Stimulated activated CD4-positive, alpha-beta T cell treated with anti-CD3 and anti-CD28 coated beads, Interleukin-4, amount 100 ng/mL, for 1 hour (primary cell): Measurements from ENCODE around the gene MARCHF3.
"Not testable (repeated sequence)": the region's sequence is repeated elsewhere in the genome, so short reads cannot be mapped to it uniquely, and the experiment has no call there.

Source experiments
- DNase-seq: peaks from one replicate; pipeline ENCODE4 v3.0.0-alpha.2; 2020

Gene MARCHF3

DNA sequence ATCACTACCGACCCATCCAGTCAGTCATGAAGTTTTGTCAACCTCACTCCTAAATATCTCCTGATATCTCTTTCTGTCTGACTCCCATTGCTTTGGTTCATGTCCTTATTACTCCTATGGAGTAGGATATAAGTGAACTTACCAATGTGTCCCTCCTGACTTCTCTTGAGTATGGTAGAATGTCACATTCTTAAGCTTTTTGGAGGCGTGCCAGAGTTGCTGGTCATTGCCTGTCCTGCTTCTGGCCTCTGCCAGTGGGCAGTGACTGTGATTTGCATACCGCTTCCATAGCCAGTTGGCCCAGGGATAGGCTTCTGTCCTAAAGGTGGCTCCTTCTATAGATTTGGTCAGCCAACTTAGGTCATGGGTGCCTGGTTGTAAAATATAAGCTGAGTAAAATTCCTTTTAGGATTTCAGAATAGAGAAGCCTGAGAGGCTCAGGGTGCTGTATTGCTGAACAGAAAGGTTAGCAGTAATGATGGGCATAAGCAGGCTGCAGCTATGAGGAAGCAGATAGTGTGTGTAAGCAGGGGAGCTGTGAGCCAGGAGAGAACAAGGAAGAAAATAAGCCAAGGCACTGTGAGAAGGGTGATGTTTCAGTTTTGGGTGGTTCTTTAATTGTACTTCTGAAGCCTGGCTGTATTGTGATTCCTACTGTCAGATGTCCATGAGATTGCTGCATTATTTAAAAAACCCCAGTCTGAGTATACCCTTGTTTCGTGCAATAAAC is 16.1 kb upstream of the MARCHF3 start:
- no peak for DNase-seq

DNA sequence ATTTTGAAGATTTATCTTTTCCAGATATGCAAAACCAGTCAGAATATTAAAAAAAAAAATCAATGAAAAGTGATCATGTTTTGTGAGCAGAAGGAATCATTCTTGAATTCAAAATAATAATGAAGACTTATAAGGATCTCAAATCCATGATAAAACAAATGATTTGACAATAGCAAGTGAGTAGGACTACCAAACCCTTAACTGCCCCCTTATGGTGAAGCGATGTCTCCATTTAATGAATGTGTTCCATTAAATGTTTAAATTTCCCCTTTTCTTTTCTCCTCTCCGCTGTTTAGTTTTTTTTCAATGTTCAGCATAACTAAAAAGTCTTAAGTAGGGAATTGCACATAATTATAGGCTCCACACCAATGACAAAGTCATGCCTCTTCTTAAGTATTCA is 12.2 kb upstream of the MARCHF3 start:
- no peak for DNase-seq

DNA sequence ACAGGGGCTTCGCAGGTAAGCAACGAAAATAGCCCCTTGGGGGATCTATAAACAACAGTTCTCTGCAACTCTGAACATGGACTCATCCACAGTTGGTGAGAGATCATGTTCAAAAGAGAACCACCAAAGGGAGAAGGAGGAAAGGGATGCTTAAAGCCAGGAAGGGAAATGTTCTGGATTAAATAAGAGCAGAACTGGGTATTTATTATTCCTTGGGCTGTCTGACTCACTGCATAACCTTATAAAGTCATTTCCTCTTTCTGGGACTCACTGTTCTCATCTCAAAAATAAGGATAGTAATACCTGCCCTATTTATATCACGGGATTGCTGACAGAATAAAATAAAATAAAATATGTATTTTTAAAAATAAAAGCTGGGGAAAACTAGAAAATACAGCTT is 11.2 kb upstream of the MARCHF3 start:
- DNase-seq: no peak

DNA sequence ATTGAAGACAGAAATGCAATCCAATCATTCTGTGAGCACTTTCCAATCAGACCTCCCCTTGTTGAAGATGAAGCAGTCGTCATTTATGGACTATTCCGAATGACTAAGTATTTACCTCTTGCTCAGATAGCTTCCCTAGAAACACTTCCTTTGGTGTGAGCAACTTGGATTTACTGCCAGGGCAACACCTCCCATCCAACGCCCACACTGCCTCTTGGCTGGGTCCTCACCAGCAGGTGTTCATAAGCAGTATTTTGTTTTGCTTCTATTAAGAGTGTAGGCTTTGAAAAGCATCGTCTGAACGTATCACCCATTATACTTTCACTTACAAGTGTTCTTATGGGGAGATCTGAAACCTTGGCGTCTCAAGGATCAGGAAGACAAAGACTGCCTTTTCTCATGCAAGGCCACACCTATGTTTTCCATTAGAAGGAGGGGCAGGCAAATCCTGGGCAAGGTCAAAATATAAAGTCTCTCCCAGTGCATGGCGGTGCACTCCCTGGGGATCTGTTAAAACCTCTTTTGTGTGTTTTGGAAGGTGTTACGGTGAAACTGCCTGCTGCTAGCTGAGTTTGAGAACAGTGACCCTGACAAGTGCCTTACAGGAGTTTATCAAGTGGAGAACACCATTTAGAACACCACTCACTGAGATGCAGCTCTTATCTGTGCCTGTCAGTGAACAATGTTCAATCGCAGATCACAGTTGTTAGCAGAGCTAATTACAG is 10.6 kb upstream of the MARCHF3 start:
- DNase-seq: no peak

DNA sequence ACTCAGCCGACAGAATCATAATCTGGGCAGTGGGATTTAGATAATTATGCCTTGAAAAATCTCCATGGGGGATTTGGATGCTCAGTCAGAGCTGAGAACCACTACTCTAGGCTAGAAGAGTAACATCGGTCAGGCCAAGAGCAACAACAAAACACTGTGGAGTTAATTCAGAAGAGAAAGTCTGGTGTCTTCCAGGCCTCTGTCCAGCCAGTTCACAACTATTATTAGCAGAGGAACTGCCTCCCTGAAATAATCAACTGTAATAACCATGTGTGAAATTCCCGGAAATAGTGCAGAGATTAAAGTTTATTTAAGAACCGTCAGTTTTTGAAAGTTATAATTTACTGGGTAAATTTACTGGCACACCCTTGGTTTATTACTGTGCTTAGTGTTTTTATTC is 8.2 kb upstream of the MARCHF3 start:
- DNase-seq: no peak

DNA sequence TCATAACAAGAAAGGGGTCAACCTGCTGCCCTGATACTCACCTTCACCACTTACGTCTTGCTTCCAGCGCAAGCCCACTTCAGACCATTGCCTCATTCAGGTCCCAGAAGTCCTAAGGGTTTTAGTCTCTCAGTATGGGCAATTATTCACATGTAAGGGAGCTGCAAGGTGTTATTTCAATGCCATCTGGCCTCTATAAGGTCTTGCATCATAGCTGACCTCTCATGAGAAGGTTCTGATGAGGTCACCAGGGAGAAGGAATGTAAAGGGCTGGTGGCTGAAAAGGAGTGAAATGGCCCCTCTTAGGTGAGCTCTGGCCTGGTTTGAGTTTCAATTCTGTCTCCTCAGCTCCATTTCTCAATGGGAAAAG is 1.5 kb upstream of the MARCHF3 start:
- DNase-seq: no peak

DNA sequence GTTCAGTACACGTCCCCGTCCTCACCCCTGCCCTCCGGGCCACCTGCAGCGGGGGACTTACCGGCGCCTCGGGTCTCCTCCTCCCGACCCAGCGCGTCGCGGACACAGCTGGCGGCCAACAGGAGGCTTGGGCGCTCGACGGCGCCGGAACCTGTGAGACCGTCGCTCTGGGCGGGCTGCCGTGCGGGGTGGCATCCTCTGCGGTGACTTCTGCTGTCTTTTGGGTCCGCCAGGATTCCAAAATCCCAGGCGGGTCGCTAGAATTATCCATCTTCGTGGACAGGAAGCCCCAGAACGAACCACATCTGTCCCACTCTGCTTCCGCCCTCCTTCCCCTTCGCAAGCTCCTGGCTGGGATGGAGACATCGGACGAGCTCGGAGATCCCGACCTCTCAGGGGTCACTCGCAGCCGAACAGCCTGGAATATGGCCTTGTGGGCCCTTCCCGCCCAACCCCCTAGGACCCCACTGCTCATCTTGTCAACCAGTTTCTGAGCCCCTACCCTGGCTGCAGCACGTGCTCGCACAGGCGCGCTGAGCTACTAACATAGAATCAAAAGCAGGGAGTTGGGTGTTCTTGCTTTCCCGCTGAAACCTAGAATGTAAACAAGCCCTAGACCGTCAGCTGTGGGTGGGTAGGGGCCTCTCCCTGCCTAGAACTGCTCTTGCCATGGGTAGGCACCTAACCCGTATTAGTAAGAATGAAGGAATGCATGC is 947 bp upstream of the MARCHF3 start:
- peak; percentile 2 for DNase-seq

DNA sequence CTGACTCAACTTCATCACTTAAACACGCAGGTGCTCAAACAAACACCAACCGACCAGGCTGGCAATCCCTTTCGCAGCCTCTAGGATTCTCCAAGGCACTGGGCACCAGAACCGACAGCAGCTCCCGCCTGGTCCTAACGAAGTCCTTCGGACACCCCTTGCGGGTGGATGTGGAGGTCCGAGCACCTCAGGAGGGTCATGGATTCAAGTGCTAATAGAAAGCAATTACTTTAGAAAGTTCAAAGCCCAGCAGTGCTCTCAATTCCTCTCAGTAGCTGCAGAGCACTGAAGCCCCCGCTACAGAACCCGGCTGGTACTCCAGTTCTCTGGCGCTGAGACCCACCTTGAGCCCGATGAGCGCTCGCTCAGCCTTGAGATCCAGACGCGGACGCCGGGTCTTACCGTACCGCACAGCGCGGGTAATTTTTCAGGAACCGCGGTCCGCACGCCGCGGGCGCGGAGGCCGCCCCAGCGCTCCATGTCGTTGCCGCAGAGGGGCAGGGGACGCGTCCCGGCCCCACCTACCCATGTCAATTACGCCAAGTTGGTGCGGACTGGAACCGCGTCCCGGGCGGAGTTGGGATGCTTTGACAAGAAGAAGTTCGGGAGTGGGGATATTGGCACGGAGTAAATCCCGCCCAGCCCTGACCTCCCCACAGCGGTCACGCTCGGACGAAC is 638 bp downstream of the MARCHF3 start:
- DNase-seq: peak; percentile 50

DNA sequence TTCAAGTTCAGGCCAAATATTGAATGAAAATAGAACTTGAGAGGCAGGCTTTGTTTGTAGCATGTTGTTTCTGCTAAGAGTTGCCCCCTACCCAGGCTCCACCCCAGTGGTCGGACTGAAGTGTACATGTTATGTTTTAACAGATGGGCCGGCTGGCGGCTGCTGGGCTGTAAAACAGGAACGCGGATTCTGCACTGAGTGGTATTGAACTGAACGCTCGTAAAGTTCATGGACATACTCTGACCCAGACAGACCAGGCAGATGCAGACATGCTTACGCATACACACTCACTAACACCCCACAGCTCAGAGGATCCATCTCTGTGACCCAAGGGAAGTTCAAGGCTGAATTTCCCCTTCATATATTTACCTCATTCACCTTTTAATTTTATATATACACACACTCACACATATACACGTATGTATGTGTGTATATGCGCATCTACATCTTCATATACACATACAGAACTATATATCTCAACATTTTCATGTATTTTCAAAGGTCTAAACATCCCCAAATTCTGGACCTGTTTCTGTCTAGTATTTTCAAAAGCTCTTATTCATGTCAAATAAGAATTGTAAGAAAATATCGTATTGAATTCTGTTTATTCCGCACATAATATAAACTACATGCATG is 1.4 kb downstream of the MARCHF3 start:
- DNase-seq: no peak

DNA sequence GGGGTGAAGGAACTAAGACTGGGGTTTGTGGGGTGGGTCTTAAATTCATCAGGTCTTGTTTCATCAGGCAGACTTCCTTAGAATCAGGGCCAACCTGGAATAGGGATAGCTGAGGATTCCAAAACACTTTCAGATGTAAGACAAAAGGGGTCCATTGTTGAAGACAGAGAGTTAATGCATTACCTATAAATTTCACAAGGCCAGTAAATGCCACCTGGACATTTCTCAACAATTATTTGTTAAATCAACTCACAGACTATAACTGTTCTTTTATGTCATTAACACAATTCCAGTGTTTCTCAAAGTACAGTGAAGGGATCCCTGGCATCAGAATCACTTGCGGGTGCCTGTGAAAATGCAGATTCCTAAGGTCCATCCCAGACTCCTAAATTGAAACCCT is 2.8 kb downstream of the MARCHF3 start:
- DNase-seq: no peak

DNA sequence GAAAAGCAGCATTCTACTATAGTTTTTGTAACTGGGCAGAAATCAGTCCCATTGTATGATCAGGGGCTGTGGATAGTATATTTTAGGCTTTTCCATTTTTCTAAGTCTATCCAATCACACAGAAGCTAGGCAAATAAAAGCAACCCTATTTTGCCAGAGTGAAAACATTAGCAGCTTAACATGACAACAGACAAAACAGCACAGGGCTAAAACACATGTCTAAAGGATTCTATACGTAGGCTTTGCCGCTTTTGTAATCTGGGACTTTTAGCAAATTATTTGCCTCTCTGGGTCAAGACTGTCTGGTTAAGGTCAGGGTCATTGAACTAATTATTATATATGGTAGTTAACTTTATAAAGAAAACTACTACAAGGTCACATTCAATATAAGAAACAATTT is 4.2 kb downstream of the MARCHF3 start:
- no peak for DNase-seq

DNA sequence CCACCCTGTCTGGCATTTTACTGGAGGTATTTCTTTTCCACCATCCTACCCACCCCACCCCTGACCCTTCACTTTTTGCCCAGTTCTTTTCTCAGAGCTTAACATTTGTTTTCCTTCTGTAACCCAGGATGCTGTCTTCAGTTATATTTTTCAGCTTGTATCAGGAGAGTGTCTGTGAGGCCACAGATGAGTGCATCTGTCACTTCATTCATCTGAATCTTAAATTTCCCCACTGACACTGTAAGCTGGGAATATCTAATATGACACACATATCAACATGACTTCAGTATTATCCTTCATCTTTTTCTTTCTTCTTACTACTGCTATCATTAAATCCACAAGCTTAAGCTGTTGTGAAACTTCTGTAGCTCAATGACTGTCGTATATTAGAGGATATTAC is 4.9 kb downstream of the MARCHF3 start:
- DNase-seq: no peak

DNA sequence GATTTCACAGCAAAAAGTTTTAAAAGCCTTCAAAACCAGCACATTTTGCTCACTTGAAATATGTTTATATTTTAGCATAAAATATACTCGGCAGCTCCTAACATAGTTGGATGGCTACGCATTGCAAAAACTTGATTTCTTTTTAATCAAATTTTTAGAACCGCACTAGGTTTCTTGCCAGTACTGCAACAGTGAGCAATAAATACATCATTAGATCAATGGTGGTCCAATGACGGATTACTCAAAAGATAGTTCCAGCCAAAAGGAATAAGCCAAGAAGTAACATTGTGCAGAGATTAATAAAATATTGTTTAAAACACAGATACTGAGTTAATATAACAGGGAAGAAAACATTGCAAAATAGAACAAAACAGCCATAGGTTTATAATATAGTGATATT is 5.5 kb downstream of the MARCHF3 start:
- DNase-seq: no peak

DNA sequence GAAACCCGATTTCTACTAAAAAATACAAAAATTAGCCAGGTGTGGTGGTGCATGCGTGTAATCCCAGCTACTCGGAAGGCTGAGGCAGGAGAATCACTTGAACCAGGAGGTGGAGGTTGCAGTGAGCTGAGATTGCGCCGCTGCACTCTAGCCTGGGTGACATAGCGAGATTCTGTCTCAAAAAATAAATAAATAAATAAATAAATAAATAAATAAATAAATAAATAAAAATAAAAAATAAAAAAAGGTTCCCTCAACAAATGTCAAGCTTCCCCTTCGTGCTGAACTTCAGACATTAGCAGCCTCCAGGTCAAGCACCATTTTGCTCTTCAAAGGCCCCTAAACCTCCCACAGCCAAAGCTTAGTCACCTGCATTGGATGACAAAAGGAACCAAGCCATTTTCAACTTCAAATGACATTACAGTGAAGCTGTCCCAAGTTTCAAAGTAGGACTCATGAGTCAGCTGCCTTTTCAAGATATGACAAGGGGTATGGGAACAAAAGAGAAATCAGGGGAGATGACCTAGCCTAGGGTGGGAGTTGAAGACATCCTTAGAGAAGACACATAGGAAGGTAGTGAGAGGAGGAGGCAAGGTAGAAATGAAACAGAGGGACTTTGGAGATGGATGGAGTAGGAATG is 6.7 kb downstream of the MARCHF3 start:
- not testable (repeated sequence) for DNase-seq

DNA sequence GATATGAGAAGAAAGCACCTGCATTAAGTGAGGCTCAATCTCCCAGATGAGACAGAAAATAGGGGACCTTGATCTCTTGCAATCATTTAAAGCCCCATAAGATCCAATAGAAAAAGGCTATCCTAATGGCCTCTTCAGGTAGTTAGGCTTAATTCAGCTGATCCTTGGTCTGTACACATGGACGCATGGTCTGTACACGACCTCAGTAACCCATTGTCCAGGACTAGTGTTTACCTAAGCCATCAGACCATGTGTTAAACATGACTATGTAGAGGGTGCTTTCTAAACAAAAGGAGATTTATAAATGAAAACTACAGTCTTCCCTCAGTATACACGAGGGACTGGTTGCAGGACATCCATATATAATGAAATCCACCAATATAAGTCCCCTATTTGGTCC is 7.5 kb downstream of the MARCHF3 start:
- no peak for DNase-seq

DNA sequence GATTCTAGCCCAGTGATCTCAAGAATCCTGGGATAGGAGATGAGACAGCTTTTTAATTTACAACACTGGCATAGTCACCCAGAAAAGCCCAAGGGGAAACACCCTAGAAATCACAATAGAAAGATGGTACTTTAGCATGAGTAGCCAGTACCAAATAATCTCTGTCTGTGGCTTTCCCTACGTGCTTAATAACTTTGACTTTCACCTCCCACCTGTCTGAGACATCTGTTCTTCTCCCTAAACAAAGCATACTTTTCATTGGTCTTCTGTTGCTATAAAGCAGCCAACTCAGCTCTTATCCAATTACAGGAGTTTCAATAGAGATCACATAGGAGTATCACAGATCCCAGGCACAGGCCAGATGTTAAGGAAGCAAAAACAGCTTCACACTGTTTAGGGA is 10.4 kb downstream of the MARCHF3 start:
- DNase-seq: no peak

DNA sequence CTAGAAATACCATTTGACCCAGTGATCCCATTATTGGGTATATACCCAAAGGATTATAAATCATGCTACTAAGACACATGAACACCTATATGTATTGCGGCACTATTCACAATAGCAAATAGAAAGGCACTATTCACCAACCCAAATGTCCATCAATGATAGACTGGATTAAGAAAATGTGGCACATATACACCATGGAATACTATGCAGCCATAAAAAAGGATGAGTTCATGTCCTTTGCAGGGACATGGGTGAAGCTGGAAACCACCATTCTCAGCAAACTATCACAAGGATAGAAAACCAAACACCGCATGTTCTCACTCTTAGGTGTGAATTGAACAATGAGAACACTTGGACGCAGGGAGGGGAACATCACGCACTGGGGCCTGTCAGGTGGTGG is 13.6 kb downstream of the MARCHF3 start:
- not testable (repeated sequence) for DNase-seq

DNA sequence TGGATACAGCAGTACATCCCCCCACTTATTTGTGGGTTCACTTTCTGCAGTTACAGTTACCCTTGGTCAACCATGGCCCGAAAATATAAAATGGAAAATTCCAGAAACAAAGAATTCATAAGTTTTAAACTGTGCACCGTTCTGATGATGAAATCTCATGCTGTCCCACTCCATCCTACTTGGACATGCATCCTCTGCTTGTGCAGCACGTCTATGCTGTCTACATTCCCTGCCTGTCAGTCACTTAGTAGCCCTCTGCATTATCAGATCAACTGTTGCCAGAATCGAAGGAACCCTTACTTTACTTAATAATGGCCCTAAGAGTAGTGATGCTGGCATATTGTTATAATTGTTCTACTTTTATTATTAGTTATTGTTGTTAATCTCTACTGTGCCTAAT is 14.6 kb downstream of the MARCHF3 start:
- DNase-seq: no peak

DNA sequence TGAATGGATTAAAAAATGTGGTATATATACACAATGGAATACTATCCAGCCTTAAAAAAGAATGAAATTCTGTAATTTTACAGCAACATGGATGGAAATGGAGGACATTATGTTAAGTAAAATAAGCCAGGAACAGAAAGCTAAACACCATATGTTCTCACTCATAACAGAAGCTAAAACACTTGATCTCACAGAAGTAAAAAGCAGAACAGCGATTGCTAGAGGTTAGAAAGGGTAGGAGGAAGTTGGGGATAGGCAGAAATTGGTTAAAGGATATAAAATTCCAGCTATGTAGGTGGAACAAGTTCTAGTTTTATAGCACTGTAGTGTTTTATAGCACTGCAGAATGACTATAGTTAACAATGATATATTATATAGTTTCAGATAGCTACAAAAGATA is 15.8 kb downstream of the MARCHF3 start:
- no peak for DNase-seq

DNA sequence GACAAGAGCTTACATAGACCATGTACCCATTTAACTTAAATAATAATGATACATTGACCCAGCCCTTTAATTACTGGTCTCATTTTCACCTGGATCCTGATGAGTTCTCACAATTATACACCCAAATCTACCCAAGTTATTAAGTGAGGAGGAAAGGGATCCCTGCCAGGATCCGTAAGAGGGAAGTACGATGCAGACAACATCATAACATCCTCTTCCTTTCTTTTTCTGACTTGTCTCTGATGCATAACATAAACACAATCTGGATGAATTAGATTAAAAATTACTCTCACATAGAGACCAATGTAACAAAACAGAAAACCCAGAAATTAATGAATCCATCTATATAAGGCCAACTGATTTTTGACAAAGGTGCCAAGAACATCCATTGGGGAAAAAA is 17.0 kb downstream of the MARCHF3 start:
- no peak for DNase-seq

DNA sequence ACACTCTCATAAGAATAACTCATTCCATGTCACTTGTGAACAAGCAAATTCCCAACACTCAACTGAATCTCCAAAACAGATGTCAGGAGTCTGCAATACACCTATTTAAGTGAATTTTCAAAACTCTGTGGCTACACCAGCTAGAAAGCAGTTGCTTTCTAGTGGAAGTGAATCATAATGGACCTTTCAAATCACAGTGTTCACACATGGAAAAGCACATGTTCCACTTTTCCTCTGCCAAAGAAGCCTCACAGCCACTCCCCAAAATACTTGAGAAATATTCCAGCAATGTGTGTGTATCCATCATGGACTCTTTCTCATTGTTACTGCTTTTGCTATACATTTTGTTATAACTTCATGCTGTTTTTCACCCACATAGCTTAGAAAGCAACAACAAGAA is 17.4 kb downstream of the MARCHF3 start:
- DNase-seq: no peak

DNA sequence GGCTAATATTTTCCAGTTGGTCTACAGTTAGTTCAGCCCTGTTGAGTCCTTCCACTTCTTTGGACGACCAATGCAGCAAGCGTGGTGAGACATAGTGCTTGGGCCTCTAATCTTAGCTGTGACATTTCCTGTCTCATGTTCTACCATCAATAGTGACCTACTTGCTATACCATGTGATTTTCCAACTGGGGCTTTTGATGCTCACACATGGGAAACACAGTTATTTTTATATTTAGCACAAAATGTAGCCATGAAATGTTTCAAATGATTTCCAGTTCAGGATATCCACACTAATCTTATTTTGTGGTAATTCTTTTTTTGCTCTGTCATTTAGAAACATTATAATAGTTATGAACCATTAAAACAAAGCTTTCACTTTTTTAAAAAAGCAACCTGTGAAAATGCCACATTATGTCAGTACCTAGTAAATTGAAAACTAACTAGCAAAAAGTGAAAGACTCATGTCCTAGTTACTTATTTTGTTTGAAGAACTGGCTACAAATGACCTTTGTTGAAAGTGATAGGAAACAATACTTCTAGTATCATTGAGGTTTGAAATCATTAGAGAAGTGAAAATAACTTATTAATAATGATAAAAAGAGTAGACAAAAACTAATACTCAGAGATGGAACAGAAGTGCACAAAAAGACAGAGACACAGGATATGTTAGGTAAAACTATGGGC is 18.3 kb downstream of the MARCHF3 start:
- no peak for DNase-seq
